GM12801 (cell line): Measurements from ENCODE around the gene A1BG.

Source experiments
- TF ChIP-seq, protein P1 (sequence below): IDR thresholded peaks from one replicate; pipeline ENCODE4 v1.5.1; 2011; ENCODE audit warnings: control low read depth; ENCODE audit not compliant: insufficient read length; ENCODE audit errors: extremely low read depth

Gene A1BG

DNA sequence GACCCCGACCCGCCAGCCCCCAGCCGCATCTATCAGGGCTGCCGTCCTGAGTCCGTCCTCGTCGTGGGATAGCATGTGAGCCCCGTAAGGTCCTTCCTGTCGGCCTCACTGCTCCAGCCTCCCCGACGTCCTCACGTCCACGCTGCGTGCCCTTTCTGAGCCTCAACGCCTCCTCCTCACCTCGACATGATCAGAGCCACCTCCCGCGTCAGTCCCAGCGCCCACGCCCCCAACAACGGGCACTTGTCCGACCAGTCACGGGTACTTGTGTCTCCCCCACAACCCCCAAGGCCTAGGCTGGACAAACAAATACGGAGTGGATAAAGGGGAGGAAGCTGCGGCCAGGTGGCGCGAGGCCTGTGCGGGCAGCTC, 8.6 kb upstream of the A1BG start:
- TF ChIP-seq, protein P1, sequence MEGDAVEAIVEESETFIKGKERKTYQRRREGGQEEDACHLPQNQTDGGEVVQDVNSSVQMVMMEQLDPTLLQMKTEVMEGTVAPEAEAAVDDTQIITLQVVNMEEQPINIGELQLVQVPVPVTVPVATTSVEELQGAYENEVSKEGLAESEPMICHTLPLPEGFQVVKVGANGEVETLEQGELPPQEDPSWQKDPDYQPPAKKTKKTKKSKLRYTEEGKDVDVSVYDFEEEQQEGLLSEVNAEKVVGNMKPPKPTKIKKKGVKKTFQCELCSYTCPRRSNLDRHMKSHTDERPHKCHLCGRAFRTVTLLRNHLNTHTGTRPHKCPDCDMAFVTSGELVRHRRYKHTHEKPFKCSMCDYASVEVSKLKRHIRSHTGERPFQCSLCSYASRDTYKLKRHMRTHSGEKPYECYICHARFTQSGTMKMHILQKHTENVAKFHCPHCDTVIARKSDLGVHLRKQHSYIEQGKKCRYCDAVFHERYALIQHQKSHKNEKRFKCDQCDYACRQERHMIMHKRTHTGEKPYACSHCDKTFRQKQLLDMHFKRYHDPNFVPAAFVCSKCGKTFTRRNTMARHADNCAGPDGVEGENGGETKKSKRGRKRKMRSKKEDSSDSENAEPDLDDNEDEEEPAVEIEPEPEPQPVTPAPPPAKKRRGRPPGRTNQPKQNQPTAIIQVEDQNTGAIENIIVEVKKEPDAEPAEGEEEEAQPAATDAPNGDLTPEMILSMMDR = no peak

DNA sequence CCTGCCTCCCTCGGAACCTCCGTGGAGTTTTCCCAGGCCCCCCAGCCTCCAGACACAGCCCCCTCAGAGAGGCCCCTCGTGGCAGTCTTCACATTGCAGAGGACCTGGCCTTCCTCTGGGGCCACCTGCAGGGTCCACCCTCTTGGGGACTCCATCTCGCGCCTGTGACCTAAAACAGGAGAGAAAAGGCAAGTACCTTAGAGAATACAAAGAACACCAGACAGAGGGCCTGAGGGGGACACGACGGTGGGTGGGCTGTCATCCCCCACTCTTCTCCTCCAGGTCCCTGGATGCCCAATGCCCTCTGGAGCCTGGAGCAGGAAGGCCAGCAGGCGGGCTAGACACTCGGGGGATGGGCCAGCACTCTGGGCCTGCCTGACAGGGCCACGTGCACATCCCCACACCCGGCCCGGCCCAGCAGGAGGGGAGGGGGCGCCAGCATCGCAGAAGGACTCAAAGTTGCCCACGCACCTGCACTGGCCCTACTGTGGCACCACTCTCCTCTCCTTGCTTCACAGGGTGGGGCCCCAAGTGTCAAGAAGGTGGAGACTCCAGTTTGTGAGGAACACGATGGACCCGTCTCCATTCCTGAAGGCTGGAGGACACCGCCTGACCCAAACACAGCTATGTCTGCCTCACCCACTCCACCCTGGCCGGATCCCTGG, 4.3 kb upstream of the A1BG start:
- TF ChIP-seq, protein P1 = no peak

DNA sequence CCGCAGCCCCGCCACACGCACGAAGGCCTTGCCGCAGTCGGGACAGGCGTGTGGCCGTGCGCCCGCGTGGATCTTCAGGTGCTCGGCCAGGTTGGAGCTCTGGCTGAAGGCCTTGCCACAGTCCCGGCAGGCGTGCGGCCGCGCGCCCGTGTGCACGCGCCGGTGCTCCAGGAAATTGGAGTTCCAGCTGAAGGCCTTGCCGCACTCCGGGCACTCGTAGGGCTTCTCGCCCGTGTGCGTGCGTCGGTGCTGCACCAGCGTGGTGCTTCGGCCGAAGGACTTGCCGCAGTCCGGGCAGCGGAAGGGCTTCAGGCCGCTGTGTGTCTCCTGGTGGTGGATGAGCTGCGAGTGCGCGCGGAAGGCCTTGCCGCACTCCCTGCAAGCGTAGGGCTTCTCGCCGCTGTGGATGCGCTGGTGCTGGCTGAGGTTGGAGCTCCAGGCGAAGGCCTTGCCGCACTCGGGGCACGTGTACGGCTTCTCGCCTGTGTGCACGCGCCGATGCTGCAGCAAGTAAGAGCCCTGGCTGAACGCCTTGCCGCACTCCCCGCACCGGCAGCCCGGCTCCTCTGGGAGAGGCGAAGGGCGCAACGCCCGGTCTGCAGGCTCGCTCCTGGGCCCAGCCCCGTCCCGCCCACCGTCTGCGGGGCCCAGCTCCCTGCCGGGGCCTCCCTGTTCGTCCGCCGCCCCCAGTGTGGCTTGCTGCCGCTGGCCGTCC, 3.6 kb upstream of the A1BG start:
- TF ChIP-seq, protein P1 = no peak

DNA sequence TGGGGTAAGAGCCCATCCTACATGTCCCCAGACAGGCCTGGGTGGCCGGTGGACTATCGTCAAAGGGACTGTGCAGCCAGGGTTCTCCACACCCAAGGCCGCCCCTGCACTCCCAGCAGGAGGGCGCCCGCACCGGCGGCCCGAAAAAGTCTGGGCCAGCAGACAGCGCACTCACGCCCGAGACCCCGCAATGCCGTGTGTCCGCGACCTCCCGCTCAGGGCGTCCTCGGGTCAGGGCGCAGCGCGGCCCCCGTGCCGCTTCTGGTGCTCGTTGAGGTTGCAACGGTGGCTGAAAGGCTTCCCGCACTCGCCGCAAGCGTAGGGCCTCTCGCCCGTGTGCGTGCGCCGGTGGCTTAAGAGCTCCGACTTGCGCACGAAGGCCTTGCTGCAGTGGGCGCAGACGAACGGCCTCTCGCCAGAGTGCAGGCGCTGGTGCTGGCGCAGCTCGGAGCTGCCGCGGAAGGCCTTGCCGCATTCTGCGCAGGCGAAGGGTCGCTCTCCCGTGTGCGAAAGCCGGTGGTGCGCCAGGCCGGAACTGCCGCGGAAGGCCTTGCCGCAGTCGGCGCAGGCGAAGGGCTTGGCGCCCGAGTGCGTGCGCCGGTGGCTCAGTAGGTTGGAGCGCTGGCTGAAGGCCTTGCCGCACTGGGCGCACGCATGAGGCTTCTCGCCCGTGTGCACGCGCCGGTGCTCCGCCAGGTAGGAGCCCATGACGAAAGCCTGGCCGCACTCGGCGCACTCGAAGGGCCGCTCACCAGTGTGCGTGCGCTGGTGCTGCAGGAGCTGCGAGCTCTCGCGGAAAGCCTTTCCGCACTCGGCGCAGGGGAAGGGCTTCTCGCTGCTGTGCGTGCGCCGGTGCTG, 2.8 kb upstream of the A1BG start:
- TF ChIP-seq, protein P1 = no peak

DNA sequence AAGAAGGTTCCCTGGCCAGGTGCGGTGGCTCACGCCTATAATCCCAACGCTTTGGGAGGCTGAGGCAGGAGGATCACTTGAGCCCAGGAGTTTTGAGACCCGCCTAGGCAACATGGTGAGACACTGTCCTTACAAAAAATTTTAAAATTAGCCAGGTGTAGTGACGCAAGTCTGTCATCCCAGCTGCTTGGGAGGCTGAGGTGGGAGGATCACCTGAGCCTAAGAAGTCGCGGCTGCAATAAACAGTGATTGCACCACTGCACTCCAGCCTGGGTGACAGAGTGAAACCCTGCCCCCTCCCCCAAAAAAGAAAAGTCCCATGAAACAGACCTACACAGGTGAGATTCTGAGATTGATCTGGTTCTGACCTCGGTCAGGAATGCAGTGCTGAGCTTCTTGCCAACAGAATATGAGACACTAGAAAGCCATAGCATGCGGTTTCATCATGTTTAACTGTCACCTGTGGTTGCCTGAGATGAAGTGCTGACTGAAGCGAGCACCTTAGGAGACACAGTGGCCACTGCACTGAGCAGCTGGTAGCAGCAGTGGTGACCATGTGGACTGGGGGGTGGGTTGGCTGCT, 2.0 kb upstream of the A1BG start:
- TF ChIP-seq, protein P1 = no peak

DNA sequence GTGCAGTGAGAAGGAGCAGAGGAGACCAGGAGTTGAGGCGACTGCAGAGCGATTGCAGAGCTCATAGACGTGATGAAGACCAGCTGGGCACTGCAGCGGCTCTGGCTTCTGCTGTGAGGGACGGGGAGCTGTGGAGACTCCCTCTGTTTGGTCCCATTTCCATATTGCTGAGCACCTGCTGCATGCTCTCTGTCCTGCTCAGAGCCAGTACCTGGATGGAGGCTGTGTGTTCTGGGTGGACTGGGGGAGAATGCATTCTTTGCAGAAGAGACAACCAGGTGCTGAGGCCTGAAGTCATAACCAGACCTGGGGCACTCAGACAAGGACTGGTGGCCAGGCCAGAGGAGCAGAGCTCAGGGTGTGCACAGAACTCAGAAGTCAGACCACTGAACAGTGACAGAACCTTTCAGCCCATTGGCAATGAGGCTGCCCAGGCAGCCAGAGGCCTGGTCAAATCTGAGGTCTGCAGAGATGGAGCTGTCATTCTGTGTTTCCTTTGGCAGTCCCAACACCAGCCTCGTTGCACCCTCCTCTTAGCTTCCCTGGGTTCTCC, 1.3 kb upstream of the A1BG start:
- TF ChIP-seq, protein P1 = no peak
